Measurements from ENCODE around the gene MKNK2.

MKNK2 gene

GRCh38 chr19:2021453-2022140, 29.4 kb downstream of the MKNK2 start:
- no peak for FAIRE-seq

GRCh38 chr19:2018752-2019151, 32.3 kb downstream of the MKNK2 start:
- no peak for FAIRE-seq

- FAIRE-seq: no peak
Observed at GRCh38 chr19:2016041-2016807, 34.8 kb downstream of the MKNK2 start.

GRCh38 chr19:2015608-2015950, 35.5 kb downstream of the MKNK2 start, which contains the start of gene BTBD2:
BTBD2 (minus strand) TSS chr19:2015714; CDS start chr19:2015703, 11 bp downstream.
- no peak for FAIRE-seq

GRCh38 chr19:2014731-2015607, 36.1 kb downstream of the MKNK2 start:
- FAIRE-seq: no peak

- no peak for FAIRE-seq
Observed at GRCh38 chr19:2014131-2014571, 36.9 kb downstream of the MKNK2 start.

- FAIRE-seq: no peak
Observed at GRCh38 chr19:2013683-2013961, 37.4 kb downstream of the MKNK2 start.

GRCh38 chr19:2012941-2013682, 37.9 kb downstream of the MKNK2 start:
- no peak for FAIRE-seq

GRCh38 chr19:2011169-2011568, 39.9 kb downstream of the MKNK2 start:
- FAIRE-seq: no peak

- FAIRE-seq: no peak
Observed at GRCh38 chr19:2010135-2010668, 40.8 kb downstream of the MKNK2 start.

GRCh38 chr19:2003874-2004273, 47.2 kb downstream of the MKNK2 start:
- no peak for FAIRE-seq

GRCh38 chr19:1999856-2000515, 51.1 kb downstream of the MKNK2 start:
- no peak for FAIRE-seq

GRCh38 chr19:1998712-1999708, 52.0 kb downstream of the MKNK2 start:
- no peak for FAIRE-seq

- FAIRE-seq: no peak
Observed at GRCh38 chr19:1997353-1998233, 53.5 kb downstream of the MKNK2 start.

GRCh38 chr19:1992759-1993260, 58.2 kb downstream of the MKNK2 start:
- no peak for FAIRE-seq

- no peak for FAIRE-seq
Observed at GRCh38 chr19:1991018-1991913, 59.8 kb downstream of the MKNK2 start.

- FAIRE-seq: no peak
Observed at GRCh38 chr19:1990230-1991017, 60.6 kb downstream of the MKNK2 start.

Measured in endometrium (tissue), 2 donors.